ENCODE data around the gene DCAF10. TPM values are rescaled to one million over a fixed set of nuclear protein-coding genes. Genes with fewer than 3 reads are reported as not detected.
"Not testable (repeated sequence)": the region's sequence is repeated elsewhere in the genome, so short reads cannot be mapped to it uniquely, and the experiment has no call there.

The DCAF10 gene
- total RNA-seq, 1 donor from 2014 or later: 22.3 TPM

DNA sequence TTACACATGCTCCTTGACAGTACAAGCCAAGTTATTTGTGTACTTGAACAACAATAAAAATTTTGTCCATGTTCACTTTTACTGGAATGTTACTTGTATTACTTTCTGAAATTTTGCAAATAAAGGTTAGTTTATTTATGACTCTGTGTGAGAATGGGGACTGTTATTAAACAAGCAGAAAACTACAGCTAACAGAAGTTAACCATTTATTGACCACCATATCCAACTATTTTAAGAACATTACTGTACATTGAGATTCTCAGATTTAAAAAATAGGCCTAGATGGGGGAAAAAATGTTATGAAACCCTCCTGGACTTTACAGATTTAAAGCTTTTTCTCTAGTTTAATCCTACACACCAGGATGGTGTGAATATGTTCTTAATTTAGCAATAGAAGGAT lies 101.5 kb downstream of the DCAF10 start:
- ATAC-seq (no peak), DNase-seq (ENCODE audit: missing footprints) (no peak)
- intact Hi-C loops (cut with DNase I): loop anchor here (5.0 to 10.0 kb wide), 2 partner anchors 97 to 530 kb away; partner anchors contain the start of gene DCAF10

DNA sequence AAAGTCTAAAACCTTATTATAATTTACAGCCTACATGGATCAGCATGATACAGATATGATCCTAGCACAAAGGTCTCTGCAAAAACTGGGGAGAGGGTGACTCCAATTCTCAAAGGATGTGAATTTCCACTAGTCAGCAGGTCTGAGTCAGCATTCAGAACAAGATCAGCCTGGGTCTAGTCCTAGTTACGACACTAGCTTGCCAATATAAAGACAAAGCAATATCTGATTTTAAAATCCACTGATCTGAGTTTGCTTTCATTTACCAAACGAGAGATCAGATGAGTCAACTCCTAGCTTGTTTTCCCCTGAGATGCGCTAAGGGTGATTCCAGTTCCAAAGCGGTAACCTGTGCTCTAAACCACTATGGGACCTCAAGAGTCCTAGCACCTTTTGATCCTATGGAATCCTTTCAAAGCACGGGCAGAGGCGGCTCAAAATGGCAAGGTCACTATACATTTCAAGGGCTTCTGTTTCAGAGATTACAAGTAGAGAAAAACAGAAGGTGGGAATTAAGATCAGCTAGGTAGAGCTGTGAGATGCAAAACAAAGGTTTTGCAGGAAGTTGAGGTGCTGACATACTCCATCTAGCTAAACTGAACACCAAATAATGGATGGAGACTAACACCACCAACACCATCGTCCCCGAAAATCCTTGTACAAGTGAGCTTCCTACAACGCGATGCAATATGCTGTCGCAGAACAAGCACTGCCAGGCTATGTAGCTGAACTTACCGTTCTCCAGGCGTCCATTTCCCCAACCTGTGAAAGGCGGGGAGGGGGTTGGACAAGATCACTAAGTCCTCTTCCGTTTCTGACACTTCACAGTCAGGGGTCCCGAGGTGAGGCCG lies 102.4 kb downstream of the DCAF10 start:
- DNase-seq (ENCODE audit: missing footprints) (no peak), ATAC-seq (no peak)
- intact Hi-C loops (cut with DNase I): loop anchor here (5.0 to 10.0 kb wide), 2 partner anchors 98 to 529 kb away; partner anchors contain the start of gene DCAF10

DNA sequence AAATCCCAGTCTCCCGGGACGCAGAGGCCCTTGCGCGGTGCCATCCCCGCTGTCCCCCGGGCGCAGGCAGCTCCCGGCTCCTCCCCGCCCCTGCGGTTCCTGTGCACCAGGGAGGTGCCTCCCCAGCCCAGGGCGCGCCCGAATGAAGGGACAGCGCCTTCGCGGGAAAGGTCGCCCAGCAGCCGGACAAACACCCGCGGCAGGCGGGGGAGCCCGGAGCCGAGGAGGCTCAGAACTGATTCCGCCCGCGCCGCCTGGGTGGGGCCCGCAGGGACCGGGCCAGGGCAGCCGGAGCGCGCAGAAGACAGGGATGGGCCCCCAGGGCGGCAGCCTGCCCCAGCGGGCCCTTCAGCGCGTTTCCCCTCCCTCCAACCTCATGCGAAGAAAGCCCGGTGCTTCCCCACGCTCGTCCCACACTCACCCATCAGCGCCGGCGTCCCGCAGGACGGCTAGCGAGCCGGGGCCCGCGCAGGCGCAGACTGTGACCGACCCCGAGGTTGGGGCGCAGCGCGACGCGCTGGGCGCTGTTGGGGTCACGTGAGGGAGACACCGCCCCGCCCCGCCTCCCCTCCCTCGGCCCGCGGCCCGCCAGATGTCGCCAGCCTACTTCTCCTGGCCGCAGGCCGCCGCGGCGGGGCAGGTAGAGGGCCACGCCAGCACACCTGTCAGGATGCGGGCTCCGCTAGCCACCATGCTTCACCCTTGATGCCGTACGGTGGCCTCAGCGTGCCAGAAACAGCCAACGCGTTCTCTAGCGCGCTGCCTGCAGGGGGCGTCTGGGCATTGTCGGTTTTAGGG lies 103.2 kb downstream of the DCAF10 start, which contains the start of gene SLC25A51:
TSS of gene SLC25A51 (minus strand) at position 481 of the 798 bp plus-strand sequence. CDS start 15,577 bp downstream, outside the sequence.
- intact Hi-C loops (cut with DNase I): loop anchor here (2.0 to 10.0 kb wide), 3 partner anchors 99 to 528 kb away; partner anchors contain the start of gene DCAF10
- peak; percentile 96 for DNase-seq (ENCODE audit: missing footprints)
- ATAC-seq: peak; percentile 94

DNA sequence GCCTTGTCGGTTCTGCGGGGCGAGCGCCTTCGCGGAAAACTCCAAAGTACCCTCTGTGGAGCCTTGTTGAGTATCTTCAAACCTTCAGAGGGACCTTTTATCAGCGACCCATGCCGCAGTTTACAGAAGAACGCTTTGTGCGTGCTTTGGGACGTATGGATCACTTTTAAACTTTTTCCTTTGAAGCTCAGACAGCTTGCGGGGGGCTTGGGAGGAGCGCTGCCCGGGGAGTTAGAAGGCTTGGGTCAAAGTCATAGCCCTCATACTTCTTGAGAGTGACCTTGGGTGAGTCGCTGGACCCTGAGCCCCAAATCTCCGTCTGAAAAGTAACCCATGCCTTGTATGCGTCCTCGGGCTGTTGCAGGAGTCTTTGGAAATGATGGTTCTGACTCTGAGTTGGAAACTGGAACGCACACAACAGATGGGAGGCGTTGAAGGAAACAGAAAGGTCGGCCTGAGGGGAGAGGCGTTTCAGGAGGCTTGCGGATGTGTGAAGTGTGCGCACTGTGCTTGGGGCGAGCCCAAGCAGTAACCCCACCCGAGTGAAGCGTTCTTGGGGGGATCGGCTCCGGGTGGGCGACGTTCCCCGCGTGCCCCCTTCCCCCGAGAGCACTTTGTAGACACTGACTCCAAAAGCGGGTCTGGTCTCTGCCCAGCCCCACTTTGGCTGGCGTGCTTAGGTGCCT lies 104.0 kb downstream of the DCAF10 start:
- intact Hi-C loops (cut with DNase I): loop anchor here (2.0 to 10.0 kb wide), 3 partner anchors 100 to 528 kb away; partner anchors contain the start of gene DCAF10
- DNase-seq (ENCODE audit: missing footprints) (no peak), ATAC-seq (peak; percentile 30)

DNA sequence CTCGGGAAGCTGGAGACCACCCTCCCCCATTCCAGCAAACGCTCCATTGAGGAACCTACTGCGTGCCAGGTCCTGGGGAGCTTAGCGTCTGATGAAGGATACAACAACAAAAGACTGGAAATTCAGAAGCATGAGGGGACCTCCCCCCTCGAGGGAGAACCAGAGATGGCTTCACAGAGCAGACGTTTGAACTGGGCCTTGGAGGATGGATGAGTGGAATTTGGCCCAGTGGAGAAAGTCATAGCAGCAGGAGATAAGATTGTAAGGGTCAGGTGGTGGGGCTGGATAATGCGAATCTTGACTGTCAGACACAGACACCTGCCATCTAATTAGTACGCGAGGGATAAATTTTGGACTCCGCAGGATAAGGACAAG lies 104.5 kb downstream of the DCAF10 start:
- no peak for DNase-seq (ENCODE audit: missing footprints)
- ATAC-seq: no peak
- intact Hi-C loops (cut with DNase I): loop anchor here (2.0 to 10.0 kb wide), 2 partner anchors 100 to 256 kb away; partner anchors contain the start of gene DCAF10

DNA sequence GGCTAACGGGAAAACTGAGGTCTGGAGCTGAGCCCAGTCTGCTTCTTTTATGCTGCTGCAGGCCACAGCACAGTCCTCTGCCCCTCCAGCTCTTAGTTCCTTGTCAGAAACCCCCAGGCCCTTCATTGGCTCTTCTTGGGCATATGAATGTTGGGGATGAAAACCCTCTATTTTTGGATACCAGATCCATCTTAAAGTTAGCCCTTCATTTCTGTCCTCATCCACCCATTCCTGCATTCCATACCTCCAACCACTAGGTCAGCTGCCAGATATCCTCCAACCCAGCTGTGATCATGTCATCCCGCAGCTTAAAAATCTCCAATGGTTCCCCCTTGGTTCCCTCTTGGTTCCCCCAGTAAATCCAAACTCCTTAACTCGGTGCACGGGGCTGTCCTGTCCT lies 105.2 kb downstream of the DCAF10 start:
- no peak for DNase-seq (ENCODE audit: missing footprints)
- no peak for ATAC-seq
- intact Hi-C loops (cut with DNase I): loop anchor here (2.0 to 10.0 kb wide), 2 partner anchors 101 to 255 kb away; partner anchors contain the start of gene DCAF10

DNA sequence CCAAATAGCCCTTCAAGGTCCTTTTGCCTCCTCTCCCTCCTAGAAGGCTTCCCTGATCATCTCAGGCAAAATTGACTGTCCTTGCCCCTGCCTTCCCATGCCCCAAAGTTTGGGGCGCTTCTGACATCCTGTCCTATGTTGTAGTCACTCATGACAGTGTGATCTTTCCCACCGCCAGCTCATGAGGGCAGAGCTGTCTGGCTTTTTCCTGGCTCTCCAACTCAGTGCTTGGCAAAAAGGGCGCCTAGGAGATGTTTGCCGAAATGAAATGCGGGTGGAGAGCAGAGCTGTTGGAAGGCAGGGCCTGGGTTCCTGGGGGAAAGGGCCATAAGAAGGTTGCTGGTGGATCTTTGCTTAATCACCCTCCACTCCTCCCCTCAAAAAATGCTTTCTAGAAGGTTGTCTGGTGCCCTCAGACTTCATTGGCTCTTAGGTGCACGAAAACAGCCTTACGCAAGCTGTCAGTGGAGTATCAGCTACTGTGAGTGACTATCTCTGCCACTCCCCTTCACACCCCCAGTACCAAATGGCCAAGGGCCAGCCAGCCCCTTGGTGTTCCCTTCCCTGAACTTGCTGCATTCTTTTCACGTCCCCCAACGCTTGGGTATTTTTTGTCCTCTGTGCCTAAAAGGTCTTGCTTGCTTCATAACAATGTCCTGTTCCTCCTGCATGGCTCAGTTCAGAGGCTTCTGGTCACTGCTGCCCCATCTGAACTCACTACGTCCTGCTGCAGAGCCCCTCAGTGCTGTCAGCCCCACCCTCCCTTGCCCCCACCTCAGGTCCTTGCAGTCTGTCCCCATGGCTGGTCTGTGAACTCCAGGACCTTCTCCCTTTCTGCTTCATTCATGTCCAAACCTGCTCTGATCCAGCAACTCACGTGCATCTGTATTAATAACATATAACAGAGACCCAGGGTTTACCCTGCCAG lies 106.0 kb downstream of the DCAF10 start:
- ATAC-seq: no peak
- intact Hi-C loops (cut with DNase I): loop anchor here (10.0 kb wide), 1 partner anchor 102 kb away; the partner anchor contains the start of gene DCAF10
- no peak for DNase-seq (ENCODE audit: missing footprints)

DNA sequence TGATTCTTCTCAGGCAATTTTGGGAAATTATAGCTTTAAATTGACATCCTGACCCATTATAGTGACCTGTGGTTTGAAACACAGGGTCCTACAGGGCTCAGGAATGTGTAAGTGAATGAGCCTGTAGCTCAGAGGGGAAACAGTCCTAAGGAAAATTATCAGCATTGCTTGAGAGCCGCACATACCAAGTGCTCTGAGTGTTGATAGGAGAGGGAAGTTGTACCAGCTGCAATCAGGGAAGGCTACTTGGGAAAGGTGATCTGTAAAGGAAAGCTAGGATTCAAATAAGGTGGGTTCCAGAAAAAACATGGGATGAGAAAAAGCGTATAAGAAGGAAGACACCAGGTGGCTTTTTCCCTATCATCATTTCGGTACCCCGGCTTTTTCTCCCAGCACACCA lies 107.7 kb downstream of the DCAF10 start:
- DNase-seq (ENCODE audit: missing footprints): no peak
- no peak for ATAC-seq
- intact Hi-C loops (cut with DNase I): loop anchor here (10.0 kb wide), 1 partner anchor 103 kb away; the partner anchor contains the start of gene DCAF10

DNA sequence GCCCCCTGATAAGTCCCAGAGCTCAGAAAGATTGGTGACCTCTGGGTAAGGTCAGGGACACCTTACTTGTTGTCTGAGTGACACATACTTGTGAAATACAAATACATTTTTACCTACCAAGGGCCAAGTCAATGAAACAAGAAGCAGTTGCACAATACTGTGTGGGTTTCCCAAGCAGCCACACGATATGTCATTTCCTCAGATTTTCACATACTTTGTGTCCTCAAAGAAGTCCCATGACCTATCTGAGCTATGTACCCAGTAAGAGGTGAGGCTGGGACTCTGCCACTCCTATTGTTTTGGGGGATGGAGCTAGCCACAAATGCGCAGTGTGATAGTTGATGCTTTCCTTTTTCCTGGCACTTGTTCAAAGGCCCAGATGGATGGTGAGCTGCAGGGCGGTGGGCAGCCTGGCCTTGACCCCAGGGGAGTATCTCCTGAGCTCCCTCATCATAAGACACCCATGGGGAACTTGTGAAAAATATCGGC lies 108.1 kb downstream of the DCAF10 start:
- intact Hi-C loops (cut with DNase I): loop anchor here (10.0 kb wide), 1 partner anchor 104 kb away; the partner anchor contains the start of gene DCAF10
- no peak for DNase-seq (ENCODE audit: missing footprints)
- ATAC-seq: no peak

DNA sequence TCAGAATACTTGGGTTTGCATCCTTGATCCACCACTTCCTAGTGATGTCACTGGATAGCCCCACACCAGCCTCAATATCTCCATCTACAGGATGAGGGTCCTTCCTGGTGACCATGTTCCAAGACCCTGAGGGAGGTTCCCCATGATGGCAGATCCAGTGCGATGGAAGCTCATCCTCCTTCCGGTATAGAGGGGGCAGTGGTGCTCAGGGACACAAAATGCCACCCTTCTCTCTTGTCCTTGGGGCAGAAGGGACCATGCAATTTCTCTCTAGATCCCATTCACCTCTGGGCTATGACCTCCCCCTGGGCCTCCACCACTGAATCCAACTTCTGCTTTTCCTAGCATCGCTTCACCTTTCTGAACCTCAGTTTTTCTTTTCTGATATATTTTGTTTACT lies 108.7 kb downstream of the DCAF10 start:
- ATAC-seq (no peak), DNase-seq (ENCODE audit: missing footprints) (no peak)
- intact Hi-C loops (cut with DNase I): loop anchor here (10.0 kb wide), 1 partner anchor 105 kb away; the partner anchor contains the start of gene DCAF10

DNA sequence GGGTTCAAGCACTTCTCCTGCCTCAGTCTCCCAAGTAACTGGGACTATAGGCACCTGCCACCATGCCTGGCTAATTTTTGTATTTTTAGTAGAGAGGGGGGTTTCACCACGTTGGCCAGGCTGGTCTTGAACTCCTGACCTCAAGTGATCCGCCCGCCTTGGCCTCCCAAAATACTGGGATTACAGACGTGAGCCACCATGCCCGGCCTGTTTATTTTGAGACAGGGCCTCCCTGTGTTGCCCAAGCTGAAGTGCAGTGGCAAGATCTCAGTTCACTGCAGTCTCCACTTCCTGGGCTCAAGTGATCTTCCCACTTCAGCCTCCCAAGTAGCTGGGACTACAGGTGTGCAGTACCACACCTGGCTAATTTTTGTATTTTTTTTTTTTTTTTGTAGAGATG lies 109.2 kb downstream of the DCAF10 start:
- intact Hi-C loops (cut with DNase I): loop anchor here (5.0 to 10.0 kb wide), 3 partner anchors 105 to 485 kb away; partner anchors contain the start of genes ALDH1B1 and DCAF10
- not testable (repeated sequence) for DNase-seq (ENCODE audit: missing footprints); ATAC-seq

DNA sequence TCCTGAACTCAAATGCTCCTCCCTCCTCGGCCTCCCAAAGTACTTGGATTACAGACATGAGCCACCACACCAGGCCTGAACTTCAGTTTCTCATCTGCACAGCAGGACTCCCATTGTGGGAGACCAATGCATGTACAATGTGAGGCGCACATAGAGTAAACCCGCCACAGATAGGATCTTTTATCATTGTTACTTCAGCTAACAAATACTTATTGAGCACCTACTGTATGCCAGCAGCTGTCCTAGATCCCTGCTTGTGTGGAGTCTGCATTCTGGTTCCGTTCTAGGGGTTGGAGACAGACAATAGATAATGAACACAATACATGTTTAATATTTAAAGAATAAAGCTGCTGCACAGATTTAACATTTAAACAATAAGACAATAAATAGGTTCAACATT lies 109.7 kb downstream of the DCAF10 start:
- ATAC-seq: no peak
- DNase-seq (ENCODE audit: missing footprints): no peak
- intact Hi-C loops (cut with DNase I): loop anchor here (5.0 to 10.0 kb wide), 2 partner anchors 177 to 485 kb away; partner anchors contain the start of gene ALDH1B1

DNA sequence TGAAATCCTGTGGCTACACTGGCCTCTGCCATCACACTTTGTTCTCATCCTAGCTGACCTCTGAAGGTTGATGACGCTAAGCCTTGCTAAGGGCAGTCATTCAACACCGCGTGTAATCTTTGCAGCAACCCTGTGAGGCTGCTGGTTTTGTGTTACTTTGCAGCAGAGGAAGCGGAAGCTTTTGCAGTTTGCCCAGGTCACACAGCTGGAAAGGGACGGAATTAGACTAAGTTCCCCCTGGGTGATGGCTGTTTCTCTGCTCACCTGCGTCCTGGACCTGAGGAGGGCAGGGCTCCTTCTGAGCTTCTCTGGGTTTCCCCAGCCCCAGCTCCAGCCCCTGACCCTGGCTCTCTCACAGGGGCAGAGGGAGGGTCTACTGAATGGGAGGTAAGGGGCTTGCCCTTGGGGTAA lies 110.7 kb downstream of the DCAF10 start:
- no peak for ATAC-seq

DNA sequence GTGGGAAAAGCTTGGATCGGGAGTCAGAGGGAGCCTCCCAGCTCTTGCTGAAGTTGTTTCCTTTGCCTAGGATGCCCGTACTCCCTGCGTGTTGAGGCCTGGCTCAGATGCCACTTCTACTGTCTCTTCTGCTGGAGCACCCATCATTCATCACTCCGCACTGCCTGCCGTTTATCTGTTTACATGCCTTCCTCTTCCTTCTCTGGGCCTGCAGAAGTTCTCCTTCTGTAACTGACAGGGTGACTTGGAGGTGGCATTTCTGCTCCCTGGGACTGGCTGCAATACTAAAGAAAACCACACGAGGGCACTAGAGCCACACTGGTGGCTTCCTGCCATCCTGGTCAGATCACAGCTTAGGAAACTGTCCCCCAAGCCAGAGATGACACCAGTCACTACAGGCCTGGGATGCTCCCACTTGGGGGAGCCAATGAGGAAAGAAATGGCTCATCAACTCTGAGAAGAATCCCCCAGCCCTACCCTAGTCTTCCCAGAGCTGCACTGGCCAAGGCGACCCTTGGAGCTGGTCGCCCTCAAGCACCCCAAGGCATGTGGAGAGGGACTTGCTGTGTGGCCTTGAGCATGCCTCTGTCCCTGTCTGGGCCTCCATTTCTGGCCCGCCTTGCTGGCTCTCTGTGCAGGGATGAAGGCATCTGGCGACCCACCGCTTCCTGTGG lies 113.0 kb downstream of the DCAF10 start:
- intact Hi-C loops (cut with DNase I): loop anchor here (2.0 to 10.0 kb wide), 5 partner anchors 29 to 481 kb away; partner anchors contain the start of gene ALDH1B1
- DNase-seq (ENCODE audit: missing footprints) (peak; percentile 81), ATAC-seq (peak; percentile 85)

More for the DNA sequence above, 110.7 kb downstream of the DCAF10 start:
- intact Hi-C loops (cut with DNase I): loop anchor here (5.0 to 10.0 kb wide), 2 partner anchors 176 to 484 kb away; partner anchors contain the start of gene ALDH1B1
- DNase-seq (ENCODE audit: missing footprints): no peak

DNA sequence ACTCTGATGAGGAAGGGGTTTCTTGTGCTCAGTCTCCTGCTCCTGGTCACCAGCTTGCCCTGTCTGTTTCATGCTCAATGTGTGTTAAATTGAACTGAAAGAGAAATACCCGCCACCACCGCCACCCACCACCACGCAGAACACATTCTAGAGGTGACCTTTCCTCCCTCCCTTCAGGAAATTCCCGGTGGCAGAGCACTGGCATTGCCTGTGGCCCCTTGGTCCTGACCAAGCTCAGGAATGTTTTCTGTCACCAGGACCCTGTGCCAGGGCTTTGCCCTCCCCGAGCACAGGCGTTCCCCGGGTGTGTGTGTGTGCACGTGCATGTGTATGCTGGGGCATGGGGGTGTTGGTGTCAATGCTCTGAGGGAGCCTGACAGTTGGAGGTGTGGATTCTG lies 113.6 kb downstream of the DCAF10 start:
- intact Hi-C loops (cut with DNase I): loop anchor here (2.0 to 10.0 kb wide), 3 partner anchors 173 to 481 kb away; partner anchors contain the start of gene ALDH1B1
- ATAC-seq: no peak
- DNase-seq (ENCODE audit: missing footprints): peak; percentile 57
